ENCODE measurements around the gene POTEH. TPM values are rescaled to one million over a fixed set of nuclear protein-coding genes. Genes with fewer than 3 reads are reported as not detected.
"Not testable (repeated sequence)": the region's sequence is repeated elsewhere in the genome, so short reads cannot be mapped to it uniquely, and the experiment has no call there.

POTEH gene
- total RNA-seq: not detected

GRCh38 chr22:15689749-15690125 lies at the start of gene POTEH:
Gene POTEH, plus strand, starts transcription at chr22:15690026. Its CDS starts 52 bp downstream, at chr22:15690078.
- H3K27me3 Mint-ChIP-seq; H3K9me3 Mint-ChIP-seq; POLR2A ChIA-PET; CTCF ChIA-PET; H3K27ac Mint-ChIP-seq; H3K4me1 Mint-ChIP-seq; H3K36me3 Mint-ChIP-seq (ENCODE audit: low read depth); H3K4me3 Mint-ChIP-seq; DNase-seq: not testable (repeated sequence)

DNA sequence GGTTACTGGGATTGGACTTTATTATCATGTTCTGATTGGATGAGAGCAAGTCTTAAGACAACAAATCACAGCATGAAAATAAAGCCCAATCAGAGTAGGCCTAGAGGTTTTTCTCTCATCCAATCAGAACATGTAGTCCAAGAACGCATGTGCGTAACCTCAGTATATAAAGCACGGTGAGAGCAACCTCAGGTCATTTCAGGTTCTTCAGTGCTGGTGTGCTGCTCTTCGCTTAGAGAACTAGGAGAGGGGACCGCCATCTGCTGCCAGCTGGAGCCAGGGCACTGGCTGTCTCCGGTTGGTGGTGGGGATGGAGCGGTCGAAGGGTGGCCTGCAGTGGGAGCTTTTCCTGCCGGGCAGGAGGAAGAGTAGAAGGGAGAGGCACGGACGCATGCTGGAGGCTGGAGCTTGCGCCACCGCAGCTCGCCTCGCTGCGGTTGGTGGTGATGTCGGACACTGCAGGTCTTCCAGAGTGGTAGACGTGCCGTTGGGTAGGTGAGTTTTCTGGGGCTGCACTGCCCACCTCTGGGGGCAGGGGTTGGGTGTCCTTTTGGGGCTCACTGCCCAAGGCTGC lies 47.5 kb upstream of the POTEH start:
- H3K27ac Mint-ChIP-seq; H3K36me3 Mint-ChIP-seq (ENCODE audit: low read depth); POLR2A ChIA-PET; H3K4me3 Mint-ChIP-seq; H3K4me1 Mint-ChIP-seq; DNase-seq; CTCF ChIA-PET; H3K27me3 Mint-ChIP-seq; H3K9me3 Mint-ChIP-seq: not testable (repeated sequence)

GRCh38 chr22:15651954-15652353 lies 37.9 kb upstream of the POTEH start:
- H3K27ac Mint-ChIP-seq; H3K36me3 Mint-ChIP-seq (ENCODE audit: low read depth); H3K4me1 Mint-ChIP-seq; H3K4me3 Mint-ChIP-seq; POLR2A ChIA-PET; H3K9me3 Mint-ChIP-seq; H3K27me3 Mint-ChIP-seq; DNase-seq; CTCF ChIA-PET: not testable (repeated sequence)

DNA sequence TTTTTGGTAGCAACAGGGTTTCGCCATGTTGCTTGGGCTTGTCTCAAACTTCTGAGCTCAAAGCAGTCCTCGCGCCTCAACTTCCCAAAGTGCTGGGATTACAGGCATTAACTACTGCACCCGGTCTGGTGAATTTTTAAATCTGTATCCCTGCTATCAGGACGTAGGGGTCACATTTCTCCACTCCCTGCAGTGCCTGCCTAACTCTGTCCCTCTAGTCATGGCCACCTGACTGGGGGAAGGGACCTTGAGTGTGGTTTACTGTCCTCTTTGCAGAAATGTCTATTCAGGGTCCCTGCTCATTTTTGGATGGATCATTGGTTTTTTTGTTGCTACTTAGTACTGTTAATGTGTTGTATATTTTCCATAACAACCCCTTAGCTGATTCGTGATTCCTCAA lies 37.1 kb upstream of the POTEH start:
- CTCF ChIA-PET; H3K36me3 Mint-ChIP-seq (ENCODE audit: low read depth): not testable (repeated sequence)

DNA sequence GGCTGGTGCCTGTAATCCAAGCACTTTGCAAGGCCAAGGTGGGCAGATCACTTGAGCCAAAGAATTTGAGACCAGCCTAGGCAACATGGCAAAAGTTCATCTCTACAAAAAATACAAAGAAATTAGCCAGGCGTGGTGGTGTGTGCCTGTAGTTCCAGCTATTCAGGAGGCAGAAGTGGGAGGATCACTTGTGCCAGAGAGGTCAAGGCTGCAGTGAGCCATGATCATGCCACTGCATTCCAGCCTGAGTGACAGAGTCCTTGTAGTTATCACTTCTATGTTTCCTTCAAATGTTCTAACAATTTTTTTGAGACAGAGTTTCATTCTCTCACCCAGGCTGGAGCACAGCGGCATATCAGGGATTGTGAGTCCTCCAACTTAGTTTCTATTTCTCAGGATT lies 36.6 kb upstream of the POTEH start:
- CTCF ChIA-PET, H3K9me3 Mint-ChIP-seq: not testable (repeated sequence)

More for the DNA sequence above, 37.1 kb upstream of the POTEH start:
- H3K9me3 Mint-ChIP-seq, H3K4me1 Mint-ChIP-seq, DNase-seq, H3K4me3 Mint-ChIP-seq, H3K27me3 Mint-ChIP-seq, H3K27ac Mint-ChIP-seq, POLR2A ChIA-PET: not testable (repeated sequence)

GRCh38 chr22:15661102-15661501 lies 28.7 kb upstream of the POTEH start:
- CTCF ChIA-PET; H3K27ac Mint-ChIP-seq; H3K9me3 Mint-ChIP-seq; H3K27me3 Mint-ChIP-seq; DNase-seq; H3K36me3 Mint-ChIP-seq (ENCODE audit: low read depth); POLR2A ChIA-PET; H3K4me3 Mint-ChIP-seq; H3K4me1 Mint-ChIP-seq: not testable (repeated sequence)

More for the DNA sequence above, 36.6 kb upstream of the POTEH start:
- POLR2A ChIA-PET; H3K27me3 Mint-ChIP-seq; DNase-seq; H3K27ac Mint-ChIP-seq; H3K4me3 Mint-ChIP-seq; H3K4me1 Mint-ChIP-seq; H3K36me3 Mint-ChIP-seq (ENCODE audit: low read depth): not testable (repeated sequence)

- H3K4me3 Mint-ChIP-seq; DNase-seq; POLR2A ChIA-PET; H3K36me3 Mint-ChIP-seq (ENCODE audit: low read depth); H3K27ac Mint-ChIP-seq; H3K27me3 Mint-ChIP-seq; H3K9me3 Mint-ChIP-seq; H3K4me1 Mint-ChIP-seq; CTCF ChIA-PET: not testable (repeated sequence)
Measured at GRCh38 chr22:15664682-15665081, 25.1 kb upstream of the POTEH start.

DNA sequence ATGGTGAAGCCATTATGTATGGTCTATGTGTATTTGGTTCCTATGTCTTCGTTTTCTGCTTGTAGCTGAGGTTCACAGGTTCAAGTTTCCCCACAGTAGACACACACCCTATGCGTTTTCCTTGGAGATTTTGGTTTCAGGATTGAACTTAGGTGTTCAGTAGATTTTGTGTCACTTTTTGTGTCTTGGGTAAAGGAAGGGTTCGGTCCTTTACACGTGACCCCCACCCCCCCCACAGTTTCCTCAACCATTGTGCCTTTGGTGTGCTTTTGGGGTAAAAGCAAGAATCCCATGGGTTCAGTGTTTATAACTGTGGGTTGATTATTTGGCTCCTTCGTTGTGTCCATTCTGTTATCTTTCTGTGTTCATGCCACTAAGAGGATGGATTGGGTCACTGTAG lies 24.3 kb upstream of the POTEH start:
- H3K4me3 Mint-ChIP-seq; H3K9me3 Mint-ChIP-seq; H3K27me3 Mint-ChIP-seq; DNase-seq; H3K27ac Mint-ChIP-seq; CTCF ChIA-PET; H3K4me1 Mint-ChIP-seq; POLR2A ChIA-PET; H3K36me3 Mint-ChIP-seq (ENCODE audit: low read depth): not testable (repeated sequence)

GRCh38 chr22:15669430-15669829 lies 20.4 kb upstream of the POTEH start:
- H3K4me3 Mint-ChIP-seq; CTCF ChIA-PET; POLR2A ChIA-PET; H3K27me3 Mint-ChIP-seq; H3K36me3 Mint-ChIP-seq (ENCODE audit: low read depth); DNase-seq; H3K27ac Mint-ChIP-seq; H3K4me1 Mint-ChIP-seq; H3K9me3 Mint-ChIP-seq: not testable (repeated sequence)

DNA sequence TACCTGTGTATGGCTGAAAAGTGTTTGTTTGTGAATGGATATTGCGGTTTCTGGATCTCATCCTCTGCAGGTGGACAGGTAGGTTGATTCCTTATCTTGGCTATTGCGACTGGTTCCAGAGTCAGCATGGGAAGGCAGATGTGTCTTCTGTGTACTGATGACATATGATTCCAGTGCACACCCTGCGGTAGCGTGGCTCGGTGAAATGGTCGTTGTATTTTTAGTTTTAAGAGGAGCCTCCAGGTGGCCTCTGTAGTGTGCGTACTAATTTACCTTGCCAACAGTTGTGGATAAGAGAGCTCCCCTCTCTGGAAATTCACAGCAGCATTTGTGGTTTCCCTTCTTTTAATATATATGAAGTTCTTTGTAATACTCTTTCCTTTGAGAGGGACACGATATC lies 10.1 kb upstream of the POTEH start:
- CTCF ChIA-PET; H3K27me3 Mint-ChIP-seq; POLR2A ChIA-PET; H3K4me3 Mint-ChIP-seq; H3K9me3 Mint-ChIP-seq; H3K27ac Mint-ChIP-seq; H3K36me3 Mint-ChIP-seq (ENCODE audit: low read depth); DNase-seq; H3K4me1 Mint-ChIP-seq: not testable (repeated sequence)

GRCh38 chr22:15684115-15684514 lies 5.7 kb upstream of the POTEH start:
- H3K27ac Mint-ChIP-seq; H3K4me1 Mint-ChIP-seq; CTCF ChIA-PET; H3K27me3 Mint-ChIP-seq; H3K9me3 Mint-ChIP-seq; H3K4me3 Mint-ChIP-seq; POLR2A ChIA-PET; H3K36me3 Mint-ChIP-seq (ENCODE audit: low read depth); DNase-seq: not testable (repeated sequence)

DNA sequence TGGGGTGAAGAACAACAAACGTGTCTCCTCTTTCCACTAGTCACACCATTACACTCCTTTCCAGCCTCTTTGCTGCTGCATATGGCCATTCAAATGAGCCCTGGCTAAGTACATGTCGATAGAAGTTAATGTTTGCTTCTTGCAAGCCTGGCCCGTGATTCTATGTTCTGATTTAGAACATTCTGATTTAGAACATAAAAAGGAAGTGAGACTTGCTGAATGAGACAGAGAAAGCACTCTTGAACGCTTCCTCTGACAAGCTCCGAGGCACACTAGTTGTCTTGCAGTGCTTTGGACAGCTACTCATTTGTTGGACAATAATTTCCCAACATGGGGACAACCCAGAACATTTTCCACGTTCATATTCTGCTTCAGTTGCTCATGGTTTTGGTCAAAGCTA lies 5.1 kb upstream of the POTEH start:
- CTCF ChIA-PET; H3K9me3 Mint-ChIP-seq; POLR2A ChIA-PET; DNase-seq; H3K27me3 Mint-ChIP-seq; H3K4me1 Mint-ChIP-seq; H3K27ac Mint-ChIP-seq; H3K4me3 Mint-ChIP-seq; H3K36me3 Mint-ChIP-seq (ENCODE audit: low read depth): not testable (repeated sequence)

GRCh38 chr22:15685641-15686040 lies 4.2 kb upstream of the POTEH start:
- H3K36me3 Mint-ChIP-seq (ENCODE audit: low read depth); H3K4me3 Mint-ChIP-seq; CTCF ChIA-PET; POLR2A ChIA-PET; H3K9me3 Mint-ChIP-seq; H3K27me3 Mint-ChIP-seq; H3K27ac Mint-ChIP-seq; DNase-seq; H3K4me1 Mint-ChIP-seq: not testable (repeated sequence)

DNA sequence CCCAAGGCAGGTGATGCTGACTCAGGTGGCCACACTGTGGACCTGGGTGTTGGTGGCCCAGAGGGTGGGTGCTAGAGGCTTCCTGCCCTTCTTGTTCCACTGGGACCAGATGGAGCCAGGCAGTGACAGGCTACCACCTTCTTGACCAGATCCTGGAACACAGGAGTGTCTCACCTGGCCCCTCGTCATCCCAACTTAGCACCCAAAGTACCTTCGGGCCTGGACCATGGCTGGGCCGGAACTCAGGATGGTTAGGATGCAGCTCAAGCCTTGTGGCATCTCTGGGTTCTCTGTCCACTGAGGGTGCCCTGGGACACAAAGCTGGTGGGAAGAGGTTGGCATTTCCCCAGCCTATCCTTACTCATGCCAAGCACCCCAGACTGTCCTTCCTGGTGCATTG lies 2.7 kb upstream of the POTEH start:
- H3K36me3 Mint-ChIP-seq (ENCODE audit: low read depth); H3K4me3 Mint-ChIP-seq; H3K4me1 Mint-ChIP-seq; CTCF ChIA-PET; POLR2A ChIA-PET; H3K9me3 Mint-ChIP-seq; DNase-seq; H3K27me3 Mint-ChIP-seq; H3K27ac Mint-ChIP-seq: not testable (repeated sequence)

GRCh38 chr22:15687676-15688075 lies 2.1 kb upstream of the POTEH start:
- H3K36me3 Mint-ChIP-seq (ENCODE audit: low read depth); H3K27ac Mint-ChIP-seq; POLR2A ChIA-PET; H3K4me1 Mint-ChIP-seq; H3K9me3 Mint-ChIP-seq; CTCF ChIA-PET; H3K27me3 Mint-ChIP-seq; H3K4me3 Mint-ChIP-seq; DNase-seq: not testable (repeated sequence)
